Mesenchymal stem cell (in vitro differentiated cells and primary cell): ENCODE data around the gene NANOS1.

Experiments used
- DNase-seq: peaks from one replicate; pipeline ENCODE4 v3.0.0-alpha.2; 2013
- H2AFZ ChIP-seq: one replicate; pipeline ENCODE4 v1.6.1; 2013; ENCODE audit warnings: low read depth, mild to moderate bottlenecking, control low read depth, inconsistent platforms, low read length, moderate library complexity
- H2AK5ac ChIP-seq: 2 replicates; pipeline ENCODE4 v1.6.1; 2013; ENCODE audit warnings: low read length, moderate library complexity, mild to moderate bottlenecking, inconsistent platforms; ENCODE audit not compliant: severe bottlenecking
- H2BK120ac ChIP-seq: one replicate; pipeline ENCODE4 v1.6.1; 2013; ENCODE audit warnings: low read depth, mild to moderate bottlenecking, inconsistent platforms, low read length, moderate library complexity
- H2BK12ac ChIP-seq, 2 experiments: one replicate each; pipeline ENCODE4 v1.6.1; 2013; ENCODE audit warnings: inconsistent platforms in 2 of 2, low read length in 2 of 2, mild to moderate bottlenecking in 2 of 2, moderate library complexity in 2 of 2, control low read depth in 1 of 2
- H2BK15ac ChIP-seq: one replicate; pipeline ENCODE4 v1.6.1; 2013; ENCODE audit warnings: mild to moderate bottlenecking, low read depth, inconsistent platforms; ENCODE audit not compliant: poor library complexity, severe bottlenecking
- H2BK5ac ChIP-seq: 2 replicates; pipeline ENCODE4 v1.6.1; 2013; ENCODE audit warnings: low read depth, mild to moderate bottlenecking, low read length, control low read depth, inconsistent platforms; ENCODE audit not compliant: poor library complexity, severe bottlenecking
- H3K14ac ChIP-seq, 2 experiments: one replicate each; pipeline ENCODE4 v1.6.1; 2013; ENCODE audit warnings: inconsistent platforms in 2 of 2, low read length in 2 of 2, control low read depth in 1 of 2, mild to moderate bottlenecking in 1 of 2, moderate library complexity in 1 of 2
- H3K18ac ChIP-seq, 2 experiments: one replicate each; pipeline ENCODE4 v1.6.1; 2013; ENCODE audit warnings: inconsistent platforms in 2 of 2, low read length in 2 of 2, control low read depth in 1 of 2, low read depth in 1 of 2, mild to moderate bottlenecking in 1 of 2
- H3K23ac ChIP-seq, 2 experiments: one replicate each; pipeline ENCODE4 v1.6.1; 2013; ENCODE audit warnings: inconsistent platforms in 2 of 2, low read length in 2 of 2, mild to moderate bottlenecking in 2 of 2, moderate library complexity in 2 of 2, control low read depth in 1 of 2
- H3K27ac ChIP-seq: 2 replicates; pipeline ENCODE4 v1.5.1; 2013; ENCODE audit warnings: mild to moderate bottlenecking, moderate library complexity, low read length, control low read depth, inconsistent platforms; ENCODE audit not compliant: poor library complexity, severe bottlenecking
- H3K27me3 ChIP-seq, 2 experiments: 2 replicates each; pipeline versions ENCODE4 v1.6.1 to v1.7.0; 2013; ENCODE audit warnings: low read length in 2 of 2, mild to moderate bottlenecking in 2 of 2, moderate library complexity in 2 of 2, control low read depth in 1 of 2, inconsistent platforms in 1 of 2; ENCODE audit not compliant: control insufficient read depth in 1 of 2, insufficient read depth in 1 of 2
- H3K36me3 ChIP-seq, 2 experiments: 2 replicates each; pipeline versions ENCODE4 v1.6.1 to v1.7.0; 2013; ENCODE audit warnings: low read length in 2 of 2, control low read depth in 1 of 2, inconsistent platforms in 1 of 2, low read depth in 1 of 2, mild to moderate bottlenecking in 1 of 2; ENCODE audit not compliant: insufficient read depth in 2 of 2, control insufficient read depth in 1 of 2
- H3K4ac ChIP-seq, 2 experiments: one replicate each; pipeline ENCODE4 v1.6.1; 2013; ENCODE audit warnings: inconsistent platforms in 2 of 2, low read length in 2 of 2, mild to moderate bottlenecking in 2 of 2, moderate library complexity in 2 of 2, control low read depth in 1 of 2, low read depth in 1 of 2
- H3K4me1 ChIP-seq: 2 replicates; pipeline ENCODE4 v1.6.1; 2013; ENCODE audit warnings: low read depth, low read length, control low read depth; ENCODE audit not compliant: control insufficient read depth, insufficient read depth
- H3K4me2 ChIP-seq: 2 replicates; pipeline ENCODE4 v1.6.1; 2013; ENCODE audit warnings: low read length, mild to moderate bottlenecking, inconsistent platforms; ENCODE audit not compliant: poor library complexity, severe bottlenecking
- H3K4me3 ChIP-seq, 2 experiments: 2 replicates each; pipeline versions ENCODE4 v1.5.1 to v1.7.0; 2013; ENCODE audit warnings: low read length in 2 of 2, mild to moderate bottlenecking in 2 of 2, control low read depth in 1 of 2, low read depth in 1 of 2; ENCODE audit not compliant: insufficient read depth in 1 of 2
- H3K79me1 ChIP-seq: replicated peaks from 2 replicates; pipeline ENCODE4 v1.6.1; 2013; ENCODE audit warnings: mild to moderate bottlenecking, control low read depth, low read length, inconsistent platforms; ENCODE audit not compliant: poor library complexity, severe bottlenecking
- H3K9ac ChIP-seq: 2 replicates; pipeline ENCODE4 v1.7.0; 2013; ENCODE audit warnings: mild to moderate bottlenecking, low read length, moderate library complexity
- H3K9me3 ChIP-seq: 2 replicates; pipeline ENCODE4 v1.7.0; 2013; ENCODE audit warnings: mild to moderate bottlenecking, low read length; ENCODE audit not compliant: control insufficient read depth
- H4K8ac ChIP-seq: one replicate; pipeline ENCODE4 v1.6.1; 2013; ENCODE audit warnings: inconsistent platforms, mild to moderate bottlenecking, low read length, moderate library complexity
- H4K91ac ChIP-seq: one replicate; pipeline ENCODE4 v1.6.1; 2013; ENCODE audit warnings: mild to moderate bottlenecking, low read length, inconsistent platforms
- WGBS: methylation state at CpG from one replicate; pipeline ENCODE4 v1.1.7; 2013; ENCODE audit warnings: mixed read lengths; 5-methylcytosine and 5-hydroxymethylcytosine counted together

NANOS1 gene

GRCh38 chr10:119073584-119073983 lies 44.1 kb downstream of the NANOS1 start:
- peaks cover 2% of the 10 kb centered on the region for H3K4me1 ChIP-seq
- WGBS, result 86% methylated on average over 6 of the region's 6 CpGs

GRCh38 chr10:119078422-119079179 lies 49.1 kb downstream of the NANOS1 start:
- no peak overlapping the region for H3K4ac ChIP-seq
- WGBS, result 37% methylated on average over 9 of the region's 10 CpGs
- H2BK5ac ChIP-seq, result no peak overlapping the region
- no peak overlapping the region for H4K8ac ChIP-seq
- no peak overlapping the region for H3K18ac ChIP-seq
- H3K4me2 ChIP-seq, result peak overlapping the region; percentile 57
- H2BK12ac ChIP-seq, result no peak overlapping the region
- no peak for DNase-seq
- no peak overlapping the region for H3K14ac ChIP-seq
- peaks cover 4 to 5% of the 10 kb centered on the region in 2 experiments for H3K36me3 ChIP-seq
- no peak overlapping the region for H2AK5ac ChIP-seq
- peaks cover 2% of the 10 kb centered on the region for H3K4me1 ChIP-seq
- no peak overlapping the region for H4K91ac ChIP-seq
- peaks cover 1% of the 10 kb centered on the region for H3K79me1 ChIP-seq
- H2AFZ ChIP-seq, result no peak overlapping the region
- no peaks in the 10 kb centered on the region for H3K9me3 ChIP-seq
- no peak overlapping the region for H3K27ac ChIP-seq
- no peak overlapping the region for H3K23ac ChIP-seq
- H2BK15ac ChIP-seq, result no peak overlapping the region
- H3K9ac ChIP-seq, result peak overlapping the region; percentile 100
- peak overlapping the region in 1 of 2 experiments; percentile 87 for H3K4me3 ChIP-seq
- H3K27me3 ChIP-seq, result no peaks in the 10 kb centered on the region
- no peak overlapping the region for H2BK120ac ChIP-seq

More at GRCh38 chr10:119073584-119073983, 44.1 kb downstream of the NANOS1 start:
- Histone ChIP-seq H3K27ac (no peak overlapping the region), H4K91ac (no peak overlapping the region), H3K14ac (no peak overlapping the region), H3K36me3 (peaks cover 18 to 51% of the 10 kb centered on the region in 2 experiments), H2BK12ac (no peak overlapping the region), H2AK5ac (no peak overlapping the region), H4K8ac (no peak overlapping the region), H3K79me1 (peaks cover 2% of the 10 kb centered on the region), H3K4me3 (no peak overlapping the region), H3K4ac (no peak overlapping the region), H3K27me3 (no peaks in the 10 kb centered on the region), H3K9me3 (no peaks in the 10 kb centered on the region), H3K9ac (peak overlapping the region; percentile 57), H2BK120ac (no peak overlapping the region), H3K18ac (no peak overlapping the region), H2BK15ac (no peak overlapping the region), H2AFZ (no peak overlapping the region), H3K4me2 (no peak overlapping the region), H2BK5ac (no peak overlapping the region), H3K23ac (no peak overlapping the region)
- DNase-seq, result no peak

GRCh38 chr10:119079599-119080520 lies 50.3 kb downstream of the NANOS1 start:
- H3K4me1 ChIP-seq, result no peaks in the 10 kb centered on the region
- peak overlapping the region; percentile 88 to 99 for H3K18ac ChIP-seq
- H3K9ac ChIP-seq, result peak overlapping the region; percentile 100
- peaks cover 0 to 5% of the 10 kb centered on the region in 2 experiments for H3K36me3 ChIP-seq
- peaks cover 1% of the 10 kb centered on the region for H3K79me1 ChIP-seq
- H4K8ac ChIP-seq, result peak overlapping the region; percentile 94
- H3K4me2 ChIP-seq, result peak overlapping the region; percentile 67
- peak overlapping the region in 1 of 2 experiments; percentile 71 for H2BK12ac ChIP-seq
- peak overlapping the region; percentile 67 for H4K91ac ChIP-seq
- peak overlapping the region; percentile 42 to 98 for H3K23ac ChIP-seq
- peak overlapping the region; percentile 89 to 100 for H3K4ac ChIP-seq
- peak overlapping the region; percentile 84 to 87 for H3K4me3 ChIP-seq
- H2AFZ ChIP-seq, result peak overlapping the region; percentile 63
- H3K27ac ChIP-seq, result peak overlapping the region; percentile 72
- peak; percentile 87 for DNase-seq
- peak overlapping the region; percentile 55 for H2BK15ac ChIP-seq
- no peaks in the 10 kb centered on the region for H3K9me3 ChIP-seq
- peak overlapping the region in 1 of 2 experiments; percentile 99 for H3K14ac ChIP-seq
- H2BK5ac ChIP-seq, result peak overlapping the region; percentile 81
- peak overlapping the region; percentile 58 for H2BK120ac ChIP-seq
- no peaks in the 10 kb centered on the region for H3K27me3 ChIP-seq
- under 1% methylated on average over 38 of the region's 48 CpGs for WGBS
- peak overlapping the region; percentile 89 for H2AK5ac ChIP-seq
